Measurements from ENCODE around the gene EXOC7.

EXOC7 gene

GRCh38 chr17:76119409-76120371, 16.1 kb upstream of the EXOC7 start:
- no peak for DNase-seq

- DNase-seq = no peak
These were observed 11.7 kb upstream of the EXOC7 start for GRCh38 chr17:76115138-76115754.

GRCh38 chr17:76111956-76112355, 8.4 kb upstream of the EXOC7 start:
- DNase-seq = no peak

- DNase-seq = no peak
These were observed 3.9 kb upstream of the EXOC7 start for GRCh38 chr17:76107509-76107908.

- no peak for DNase-seq
These were observed 3.1 kb upstream of the EXOC7 start for GRCh38 chr17:76106703-76107102.

- DNase-seq = no peak
These were observed 1.3 kb upstream of the EXOC7 start for GRCh38 chr17:76104896-76105231.

GRCh38 chr17:76104140-76104895, 731 bp upstream of the EXOC7 start:
- no peak for DNase-seq

GRCh38 chr17:76102944-76103273, 678 bp downstream of the EXOC7 start:
- DNase-seq = no peak

- DNase-seq = no peak
These were observed 5.8 kb downstream of the EXOC7 start for GRCh38 chr17:76097716-76098295.

- DNase-seq = no peak
These were observed 7.6 kb downstream of the EXOC7 start for GRCh38 chr17:76095943-76096342.

- DNase-seq = no peak
These were observed 9.5 kb downstream of the EXOC7 start for GRCh38 chr17:76094046-76094445.

- DNase-seq = no peak
These were observed 10.8 kb downstream of the EXOC7 start for GRCh38 chr17:76092526-76093413.

- no peak for DNase-seq
These were observed 11.9 kb downstream of the EXOC7 start for GRCh38 chr17:76091526-76092286.

GRCh38 chr17:76090517-76091129, 13.0 kb downstream of the EXOC7 start:
- DNase-seq = no peak

- DNase-seq = no peak
These were observed 13.7 kb downstream of the EXOC7 start for GRCh38 chr17:76089680-76090516.

- no peak for DNase-seq
These were observed 14.6 kb downstream of the EXOC7 start for GRCh38 chr17:76088868-76089576.

GRCh38 chr17:76088041-76088867, 15.3 kb downstream of the EXOC7 start:
- DNase-seq = no peak

GRCh38 chr17:76087531-76087930, 16.1 kb downstream of the EXOC7 start:
- DNase-seq = no peak

- DNase-seq = no peak
These were observed 17.2 kb downstream of the EXOC7 start for GRCh38 chr17:76086384-76086783.
